Tibial artery (tissue), 4 donors: ENCODE results near the gene ARMC2.
A peak's percentile ranks its signal among the peaks of the same experiment; 100 is the strongest.

ENCODE experiments used
- DNase-seq, 2 donors: peaks; one replicate each; pipeline ENCODE4 v3.0.0-alpha.2; 2019
- H3K27ac ChIP-seq, 2 donors: fragments of 200-600 bp; sonication (generic) in 1 of 2; 1 replicate in 1 of 2; 2 replicates in 1 of 2; pipeline ENCODE4 v1.5.1; 2018 to 2019; ENCODE audit warnings: mild to moderate bottlenecking in 1 of 2
- H3K27me3 ChIP-seq, 2 donors: fragments of 200-600 bp; sonication (generic) in 1 of 2; one replicate each; pipeline versions ENCODE4 v1.5.1 to v1.6.0; 2016 to 2019
- H3K36me3 ChIP-seq, 3 donors: fragments of 200-600 bp; sonication (generic) in 2 of 3; one replicate each; pipeline ENCODE4 v1.5.1; 2016 to 2019; ENCODE audit warnings: mild to moderate bottlenecking in 2 of 3
- H3K4me1 ChIP-seq, 4 donors: fragments of 200-600 bp; sonication (generic) in 2 of 4; 1 replicate in 3 of 4; 2 replicates in 1 of 4; pipeline ENCODE4 v1.5.1; 2016 to 2019
- H3K4me3 ChIP-seq, 2 donors: fragments of 200-600 bp; sonication (generic) in 1 of 2; 1 replicate in 1 of 2; 2 replicates in 1 of 2; pipeline ENCODE4 v1.5.1; 2018 to 2019; ENCODE audit warnings: mild to moderate bottlenecking in 2 of 2
- H3K9me3 ChIP-seq, 3 donors: fragments of 200-600 bp; sonication (generic) in 1 of 3; one replicate each; pipeline ENCODE4 v1.5.1; 2016 to 2019
- intact Hi-C: fragments of 100-400 bp; cut with DNase I; formaldehyde crosslinking; loops from one replicate; pipeline ENCODE4 v1.15.0; 2023; ENCODE audit warnings: low total_unique reads
- TF ChIP-seq, protein P1 (sequence below), 2 experiments: fragments of 200-600 bp in 1 of 2; fragments of 450-650 bp in 1 of 2; IDR thresholded peaks; one replicate each; pipeline ENCODE4 v1.5.1; 2017 to 2019; ENCODE audit warnings: antibody characterized with exemption in 2 of 2, mild to moderate bottlenecking in 1 of 2, moderate library complexity in 1 of 2

The ARMC2 gene

DNA sequence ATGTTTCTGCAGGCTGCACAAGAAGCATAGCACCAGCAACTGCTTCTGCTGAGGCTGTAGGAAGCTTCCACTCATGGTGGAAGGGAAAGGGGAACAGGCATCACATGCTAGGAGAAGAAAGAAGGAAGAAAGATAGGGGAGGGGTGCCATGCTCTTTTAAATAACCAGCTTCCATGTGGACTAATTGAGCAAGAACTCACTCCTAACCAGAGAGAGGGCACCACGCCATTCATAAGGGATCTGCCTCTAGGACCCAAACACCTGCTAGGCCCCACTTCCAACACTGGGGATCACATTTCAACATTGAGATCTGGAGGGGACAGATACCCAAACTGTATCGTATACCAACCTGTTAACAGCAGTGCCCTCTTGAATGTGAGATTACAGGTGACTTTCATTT is 46.9 kb upstream of the ARMC2 start:
- peak in 1 of 2 donors; percentile 37 for DNase-seq
- no peaks in the 10 kb centered on the region for H3K27me3 ChIP-seq
- no peak overlapping the region for H3K4me3 ChIP-seq
- TF ChIP-seq, protein P1, sequence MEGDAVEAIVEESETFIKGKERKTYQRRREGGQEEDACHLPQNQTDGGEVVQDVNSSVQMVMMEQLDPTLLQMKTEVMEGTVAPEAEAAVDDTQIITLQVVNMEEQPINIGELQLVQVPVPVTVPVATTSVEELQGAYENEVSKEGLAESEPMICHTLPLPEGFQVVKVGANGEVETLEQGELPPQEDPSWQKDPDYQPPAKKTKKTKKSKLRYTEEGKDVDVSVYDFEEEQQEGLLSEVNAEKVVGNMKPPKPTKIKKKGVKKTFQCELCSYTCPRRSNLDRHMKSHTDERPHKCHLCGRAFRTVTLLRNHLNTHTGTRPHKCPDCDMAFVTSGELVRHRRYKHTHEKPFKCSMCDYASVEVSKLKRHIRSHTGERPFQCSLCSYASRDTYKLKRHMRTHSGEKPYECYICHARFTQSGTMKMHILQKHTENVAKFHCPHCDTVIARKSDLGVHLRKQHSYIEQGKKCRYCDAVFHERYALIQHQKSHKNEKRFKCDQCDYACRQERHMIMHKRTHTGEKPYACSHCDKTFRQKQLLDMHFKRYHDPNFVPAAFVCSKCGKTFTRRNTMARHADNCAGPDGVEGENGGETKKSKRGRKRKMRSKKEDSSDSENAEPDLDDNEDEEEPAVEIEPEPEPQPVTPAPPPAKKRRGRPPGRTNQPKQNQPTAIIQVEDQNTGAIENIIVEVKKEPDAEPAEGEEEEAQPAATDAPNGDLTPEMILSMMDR (IDR thresholded peaks at IDR 0.05), result no peak
- no peaks in the 10 kb centered on the region for H3K9me3 ChIP-seq
- intact Hi-C loops, result no loop called here
- H3K27ac ChIP-seq, result no peak overlapping the region
- peaks cover 0 to 7% (median 3%) of the 10 kb centered on the region in 4 donors for H3K4me1 ChIP-seq
- no peaks in the 10 kb centered on the region for H3K36me3 ChIP-seq

DNA sequence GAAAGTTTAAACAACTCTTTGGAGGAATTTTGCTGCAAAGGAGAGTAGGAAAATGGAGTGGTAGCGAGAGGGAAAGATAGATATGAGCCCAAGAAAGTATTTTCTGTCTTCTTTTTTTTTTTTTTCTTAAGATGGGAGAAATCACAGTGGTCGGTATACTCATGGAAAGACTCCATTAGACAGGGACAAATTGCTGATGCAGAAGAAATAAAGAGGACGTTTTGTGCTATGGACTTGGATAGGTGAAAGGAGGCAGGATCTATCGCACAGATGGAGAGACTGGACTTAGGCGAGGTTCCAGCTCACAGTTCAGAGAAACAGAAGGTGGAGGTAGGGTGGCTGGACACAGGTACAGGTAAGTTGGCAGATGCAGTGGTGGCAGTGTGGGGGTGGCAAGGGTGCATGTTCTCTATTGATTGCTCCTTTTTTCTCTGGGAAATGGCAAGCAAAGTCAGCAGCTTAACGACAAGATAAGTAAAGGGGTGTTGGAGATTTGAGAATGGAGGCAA is 44.2 kb upstream of the ARMC2 start:
- Histone ChIP-seq H3K4me3 (no peak overlapping the region), H3K27me3 (no peaks in the 10 kb centered on the region), H3K27ac (no peak overlapping the region), H3K36me3 (no peaks in the 10 kb centered on the region), H3K9me3 (no peaks in the 10 kb centered on the region), H3K4me1 (peaks cover 0 to 28% (median 9%) of the 10 kb centered on the region in 4 donors)
- TF ChIP-seq, protein P1 (IDR thresholded peaks at IDR 0.05), result no peak
- DNase-seq, result no peak
- intact Hi-C loops, result no loop called here

DNA sequence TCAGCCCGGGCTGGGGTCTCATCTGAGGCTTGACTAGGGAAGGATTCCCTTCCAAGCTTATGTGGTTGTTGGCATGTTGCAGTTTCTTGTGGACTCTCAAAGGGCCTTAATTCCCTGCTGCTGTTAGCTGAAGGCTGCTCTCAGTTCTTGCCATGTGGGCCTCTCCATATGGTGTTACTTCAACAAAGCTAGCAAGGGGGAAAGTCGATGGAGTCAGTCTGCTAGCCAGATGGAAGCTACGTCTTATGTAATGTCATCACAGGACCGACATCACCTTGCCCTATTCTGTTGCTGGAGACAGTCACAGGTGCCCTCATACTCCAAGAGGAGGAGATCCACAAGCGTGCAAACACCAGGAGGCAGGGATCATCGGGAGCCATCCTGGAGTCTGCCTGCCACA is 43.3 kb upstream of the ARMC2 start:
- Histone ChIP-seq H3K27me3 (no peaks in the 10 kb centered on the region), H3K4me3 (no peak overlapping the region), H3K36me3 (no peaks in the 10 kb centered on the region), H3K27ac (no peak overlapping the region), H3K9me3 (no peaks in the 10 kb centered on the region), H3K4me1 (peaks cover 0 to 28% (median 9%) of the 10 kb centered on the region in 4 donors)
- intact Hi-C loops, result no loop called here
- TF ChIP-seq, protein P1 (IDR thresholded peaks at IDR 0.05), result no peak
- no peak for DNase-seq

DNA sequence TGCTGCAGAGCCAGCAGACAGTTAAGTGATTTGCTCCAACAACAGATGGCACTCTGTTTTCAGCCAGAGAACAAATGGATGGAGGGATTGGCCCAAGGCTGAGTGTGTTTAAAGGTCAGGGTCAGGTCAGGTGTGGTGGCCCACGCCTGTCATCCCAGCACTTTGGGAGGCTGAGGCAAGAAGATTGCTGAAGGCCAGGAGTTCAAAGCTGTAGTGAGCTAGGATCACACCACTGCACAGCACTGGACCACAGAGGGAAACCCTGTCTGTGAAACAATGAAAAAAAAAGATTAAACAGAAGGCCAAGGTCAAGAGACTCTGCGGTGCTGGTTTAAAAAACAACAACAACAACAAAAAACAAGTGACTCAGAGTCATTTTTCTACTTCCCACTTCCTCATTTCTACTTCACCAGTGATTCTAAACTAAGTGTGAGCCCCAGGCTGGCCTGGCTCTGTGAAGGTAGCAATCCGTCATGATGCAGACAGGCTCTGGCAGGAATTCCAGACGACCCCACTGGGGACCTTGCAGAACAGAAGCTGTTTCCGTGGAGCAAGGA is 42.5 kb upstream of the ARMC2 start:
- intact Hi-C loops, result no loop called here
- TF ChIP-seq, protein P1 (IDR thresholded peaks at IDR 0.05), result no peak
- no peaks in the 10 kb centered on the region for H3K36me3 ChIP-seq
- no peaks in the 10 kb centered on the region for H3K9me3 ChIP-seq
- DNase-seq, result no peak
- peaks cover 0 to 28% (median 9%) of the 10 kb centered on the region in 4 donors for H3K4me1 ChIP-seq
- no peak overlapping the region for H3K4me3 ChIP-seq
- H3K27ac ChIP-seq, result no peak overlapping the region
- no peaks in the 10 kb centered on the region for H3K27me3 ChIP-seq

DNA sequence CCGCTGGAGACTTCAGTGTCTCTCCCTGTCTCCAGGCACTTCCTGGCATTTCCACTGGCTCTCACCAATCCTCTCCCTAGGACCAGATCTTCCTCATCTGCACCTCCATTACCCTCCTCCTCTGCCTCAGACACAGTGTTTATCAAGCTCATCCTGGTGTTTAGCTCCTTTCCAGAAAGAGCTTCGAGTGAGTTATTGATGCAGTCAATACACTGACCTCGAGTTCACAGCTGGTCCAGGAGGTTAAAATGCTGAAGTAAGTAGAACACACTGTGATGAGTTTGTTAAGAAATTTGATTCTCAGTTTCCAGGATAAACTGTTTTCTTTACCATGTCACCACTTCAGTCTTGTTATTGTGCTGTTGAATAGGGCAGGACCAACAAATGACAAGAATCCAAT is 42.1 kb upstream of the ARMC2 start:
- Histone ChIP-seq H3K4me3 (no peak overlapping the region), H3K27ac (no peak overlapping the region)
- intact Hi-C loops, result no loop called here

More for the DNA sequence above, 42.1 kb upstream of the ARMC2 start:
- H3K4me1 ChIP-seq, result peaks cover 0 to 28% (median 9%) of the 10 kb centered on the region in 4 donors
- H3K36me3 ChIP-seq, result no peaks in the 10 kb centered on the region
- no peaks in the 10 kb centered on the region for H3K9me3 ChIP-seq
- no peak for DNase-seq
- no peaks in the 10 kb centered on the region for H3K27me3 ChIP-seq
- TF ChIP-seq, protein P1 (IDR thresholded peaks at IDR 0.05), result no peak
